GM06990 (cell line): ENCODE results near the gene MKKS.

Experiments
- DNase-seq: peaks from one replicate; pipeline ENCODE4 v3.0.0-alpha.2; 2011; ENCODE audit not compliant: insufficient read length; ENCODE audit errors: extremely low read depth
- H3K27me3 ChIP-seq: replicated peaks from 2 replicates; pipeline ENCODE4 v1.6.0; 2011; ENCODE audit warnings: low read length; ENCODE audit not compliant: control insufficient read depth, insufficient read depth
- H3K36me3 ChIP-seq: 2 replicates; pipeline ENCODE4 v1.5.1; 2011; ENCODE audit warnings: low read length; ENCODE audit not compliant: control insufficient read depth, insufficient read depth
- H3K4me3 ChIP-seq: replicated peaks from 2 replicates; pipeline ENCODE4 v1.5.1; 2011; ENCODE audit warnings: low read depth, mild to moderate bottlenecking, control low read depth, low read length
- CTCF ChIP-seq: IDR thresholded peaks from 2 replicates; pipeline ENCODE4 v1.5.1; 2011; ENCODE audit warnings: low read length, control low read depth, mild to moderate bottlenecking, inconsistent platforms; ENCODE audit not compliant: insufficient read depth, poor library complexity, severe bottlenecking

Gene MKKS

GRCh38 chr20:10381477-10381876, 52.5 kb downstream of the MKKS start:
- DNase-seq: no peak
- Histone ChIP-seq H3K4me3 (no peak overlapping the region), H3K36me3 (no peaks in the 10 kb centered on the region), H3K27me3 (no peaks in the 10 kb centered on the region)
- no peak for TF ChIP-seq CTCF

GRCh38 chr20:10379761-10380160, 54.3 kb downstream of the MKKS start:
- Histone ChIP-seq H3K4me3 (no peak overlapping the region), H3K36me3 (no peaks in the 10 kb centered on the region), H3K27me3 (no peaks in the 10 kb centered on the region)
- no peak for DNase-seq
- no peak for TF ChIP-seq CTCF

GRCh38 chr20:10376270-10377075, 57.5 kb downstream of the MKKS start:
- no peak for TF ChIP-seq CTCF
- no peak for DNase-seq
- H3K36me3 ChIP-seq: no peaks in the 10 kb centered on the region
- no peaks in the 10 kb centered on the region; the same call in 1 of the 2 replicates for H3K27me3 ChIP-seq
- no peak overlapping the region for H3K4me3 ChIP-seq

DNA sequence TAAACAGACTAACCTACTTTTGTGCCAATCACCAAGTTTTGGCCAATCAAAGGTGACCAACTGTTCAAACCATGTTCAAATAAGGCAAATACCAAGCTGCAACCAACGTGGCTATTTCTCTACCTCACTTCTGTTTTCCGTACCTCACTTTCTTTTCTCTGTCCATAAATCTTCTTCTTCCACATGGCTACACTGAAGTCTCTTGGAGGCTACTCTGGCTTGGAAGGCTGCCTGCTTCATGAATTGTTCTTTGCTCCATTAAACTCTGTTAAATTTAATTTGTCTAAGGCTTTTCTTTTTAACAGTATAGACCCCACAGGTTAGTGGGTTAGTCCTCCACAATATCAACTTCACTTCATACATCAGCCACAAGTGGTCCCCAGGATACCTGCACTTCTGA, 58.8 kb downstream of the MKKS start:
- no peak for DNase-seq
- Histone ChIP-seq H3K36me3 (no peaks in the 10 kb centered on the region), H3K27me3 (no peaks in the 10 kb centered on the region; the same call in 1 of the 2 replicates), H3K4me3 (no peak overlapping the region)
- TF ChIP-seq CTCF: no peak

- Histone ChIP-seq H3K4me3 (no peak overlapping the region), H3K36me3 (no peaks in the 10 kb centered on the region), H3K27me3 (no peaks in the 10 kb centered on the region; the same call in 1 of the 2 replicates)
- no peak for TF ChIP-seq CTCF
- no peak for DNase-seq
Measured at GRCh38 chr20:10374036-10374435, 60.0 kb downstream of the MKKS start.
